Keratinocyte (primary cell): Measurements from ENCODE around the gene HVCN1. TPM values are rescaled to one million over a fixed set of nuclear protein-coding genes. Genes with fewer than 3 reads are reported as not detected.

ENCODE experiments used
- DNase-seq: peaks from one replicate; pipeline ENCODE4 v3.0.0-alpha.2; 2011; ENCODE audit warnings: low read depth, missing footprints, low spot score
- FAIRE-seq: peaks from 2 replicates; lab custom pipeline; 2011; peaks lifted over from hg19 to GRCh38; lab: Jason Lieb, UNC
- H2AFZ ChIP-seq: 2 replicates; pipeline ENCODE4 v1.6.0; 2012; ENCODE audit warnings: low read length, control low read depth, inconsistent platforms; ENCODE audit not compliant: control insufficient read depth
- H3K27ac ChIP-seq: 2 replicates; pipeline ENCODE4 v1.5.1; 2011; ENCODE audit warnings: low read length; ENCODE audit not compliant: control insufficient read depth, insufficient read depth
- H3K27me3 ChIP-seq: 3 replicates; pipeline ENCODE4 v1.6.0; 2011; ENCODE audit warnings: low read length; ENCODE audit not compliant: control insufficient read depth, insufficient read depth; ENCODE audit errors: extremely low read depth
- H3K36me3 ChIP-seq, 2 experiments: 2 replicates in 1 of 2; 3 replicates in 1 of 2; pipeline ENCODE4 v1.5.1; 2011; ENCODE audit warnings: low read length in 2 of 2, mild to moderate bottlenecking in 1 of 2; ENCODE audit not compliant: control insufficient read depth in 2 of 2, insufficient read depth in 2 of 2; ENCODE audit errors: extremely low read depth in 1 of 2
- H3K4me1 ChIP-seq: 3 replicates; pipeline ENCODE4 v1.5.1; 2011; ENCODE audit warnings: low read length; ENCODE audit not compliant: control insufficient read depth, insufficient read depth; ENCODE audit errors: extremely low read depth
- H3K4me2 ChIP-seq: 3 replicates; pipeline ENCODE4 v1.6.0; 2011; ENCODE audit warnings: low read depth, low read length; ENCODE audit not compliant: control insufficient read depth, insufficient read depth; ENCODE audit errors: extremely low read depth
- H3K4me3 ChIP-seq, 3 experiments: fragments of 200-600 bp in 1 of 3; sonication (generic) in 1 of 3; 2 replicates in 2 of 3; 3 replicates in 1 of 3; pipeline ENCODE4 v1.5.1; 2011 to 2016; ENCODE audit warnings: low read length in 3 of 3, mild to moderate bottlenecking in 3 of 3, control low read depth in 2 of 3, inconsistent platforms in 1 of 3, low read depth in 1 of 3, mixed read lengths in 1 of 3, mixed run types in 1 of 3, moderate library complexity in 1 of 3; ENCODE audit not compliant: control insufficient read depth in 2 of 3, insufficient read depth in 2 of 3; ENCODE audit errors: extremely low read depth in 1 of 3
- H3K79me2 ChIP-seq: 2 replicates; pipeline ENCODE4 v1.6.0; 2012; ENCODE audit warnings: low read length; ENCODE audit not compliant: control insufficient read depth, insufficient read depth
- H3K9ac ChIP-seq: 3 replicates; pipeline ENCODE4 v1.6.0; 2011; ENCODE audit warnings: low read length; ENCODE audit not compliant: control insufficient read depth, insufficient read depth; ENCODE audit errors: extremely low read depth
- H3K9me1 ChIP-seq: 3 replicates; pipeline ENCODE4 v1.6.0; 2011; ENCODE audit warnings: low read length; ENCODE audit not compliant: control insufficient read depth, insufficient read depth; ENCODE audit errors: extremely low read depth
- H3K9me3 ChIP-seq: 2 replicates; pipeline ENCODE4 v1.5.1; 2012; ENCODE audit warnings: low read depth, low read length; ENCODE audit not compliant: control insufficient read depth
- H4K20me1 ChIP-seq: 3 replicates; pipeline ENCODE4 v1.6.0; 2011; ENCODE audit warnings: low read length; ENCODE audit not compliant: control insufficient read depth, insufficient read depth; ENCODE audit errors: extremely low read depth
- EZH2 ChIP-seq: IDR thresholded peaks from one replicate; pipeline ENCODE4 v1.6.1; 2012; ENCODE audit warnings: inconsistent platforms, mild to moderate bottlenecking, low read length, moderate library complexity
- dilution Hi-C: fragments of 300-500 bp; cut with MboI; formaldehyde crosslinking; loops from one replicate; pipeline ENCODE4 v1.7.0; 2020; ENCODE audit warnings: low sequenced_read_pairs; ENCODE audit not compliant: extremely low pct_ligation_motif_present
- polyA plus RNA-seq, 5 experiments: library from polyadenylated mRNA; depleted of rRNA in 3 of 5; stranded (reverse) in 3 of 5; stranded (forward) in 1 of 5; unstranded in 1 of 5; fragments of >200 nt; gene quantifications; 1 replicate in 1 of 5; 2 replicates in 3 of 5; 3 replicates in 1 of 5; pipeline versions ENCODE4 v1.2.1 to v1.2.3, GENCODE V29; 2011 to 2012; ENCODE audit warnings: missing spikeins in 2 of 5, low read depth in 1 of 5, low replicate concordance in 1 of 5
- TF ChIP-seq, protein P1 (sequence below), 3 experiments: IDR thresholded peaks in 1 of 3; conservative IDR thresholded peaks in 1 of 3; optimal IDR thresholded peaks in 1 of 3; 2 replicates in 2 of 3; 3 replicates in 1 of 3; pipeline versions ENCODE3 to v1.5.1; 2011; ENCODE audit warnings: low read length in 3 of 3, mild to moderate bottlenecking in 3 of 3, moderate library complexity in 2 of 3, control low read depth in 1 of 3, inconsistent platforms in 1 of 3; ENCODE audit not compliant: insufficient read depth in 2 of 3; ENCODE audit errors: extremely low read depth in 1 of 3

Gene HVCN1
- polyA plus RNA-seq, 1 donor (not counting 4 experiments of a cell fraction or from before 2014, with no cell fraction given), result 1.1 TPM

DNA sequence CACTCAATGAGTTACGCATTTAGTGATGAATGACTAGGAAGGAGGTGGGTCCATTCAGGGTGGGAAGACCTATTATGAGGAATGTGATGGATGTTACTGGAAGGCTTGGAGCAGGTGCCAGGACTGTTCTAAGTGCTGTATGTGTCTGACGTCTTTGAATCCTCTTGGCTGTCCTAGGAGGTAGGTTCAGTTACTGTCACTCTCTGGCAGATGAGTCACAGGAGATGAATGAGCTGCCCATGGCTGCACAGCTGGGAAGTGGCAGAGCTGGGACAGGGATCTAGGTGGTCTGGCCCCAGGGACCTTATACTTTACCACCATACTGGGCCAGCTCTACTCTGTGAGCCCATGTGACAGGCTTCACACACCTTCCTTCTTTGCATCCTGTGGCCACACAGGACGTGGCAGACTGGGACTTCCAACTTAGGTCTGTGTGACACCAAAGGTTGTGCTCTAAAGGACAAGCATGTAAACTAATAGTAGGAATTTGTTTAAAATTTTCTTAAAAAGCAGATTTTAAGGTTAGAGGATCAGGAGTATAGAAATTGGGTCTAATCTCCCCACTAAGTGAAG is 51.0 kb downstream of the HVCN1 start:
- no peaks in the 10 kb centered on the region for H3K79me2 ChIP-seq
- no peak overlapping the region for H3K4me2 ChIP-seq
- FAIRE-seq (no peak), DNase-seq (no peak)
- no peaks in the 10 kb centered on the region for H3K9me3 ChIP-seq
- peaks cover 10% of the 10 kb centered on the region for H3K4me1 ChIP-seq
- TF ChIP-seq EZH2, result no peak
- TF ChIP-seq, protein P1, sequence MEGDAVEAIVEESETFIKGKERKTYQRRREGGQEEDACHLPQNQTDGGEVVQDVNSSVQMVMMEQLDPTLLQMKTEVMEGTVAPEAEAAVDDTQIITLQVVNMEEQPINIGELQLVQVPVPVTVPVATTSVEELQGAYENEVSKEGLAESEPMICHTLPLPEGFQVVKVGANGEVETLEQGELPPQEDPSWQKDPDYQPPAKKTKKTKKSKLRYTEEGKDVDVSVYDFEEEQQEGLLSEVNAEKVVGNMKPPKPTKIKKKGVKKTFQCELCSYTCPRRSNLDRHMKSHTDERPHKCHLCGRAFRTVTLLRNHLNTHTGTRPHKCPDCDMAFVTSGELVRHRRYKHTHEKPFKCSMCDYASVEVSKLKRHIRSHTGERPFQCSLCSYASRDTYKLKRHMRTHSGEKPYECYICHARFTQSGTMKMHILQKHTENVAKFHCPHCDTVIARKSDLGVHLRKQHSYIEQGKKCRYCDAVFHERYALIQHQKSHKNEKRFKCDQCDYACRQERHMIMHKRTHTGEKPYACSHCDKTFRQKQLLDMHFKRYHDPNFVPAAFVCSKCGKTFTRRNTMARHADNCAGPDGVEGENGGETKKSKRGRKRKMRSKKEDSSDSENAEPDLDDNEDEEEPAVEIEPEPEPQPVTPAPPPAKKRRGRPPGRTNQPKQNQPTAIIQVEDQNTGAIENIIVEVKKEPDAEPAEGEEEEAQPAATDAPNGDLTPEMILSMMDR (optimal IDR thresholded peaks at IDR 0.05 in 1 of 3, IDR thresholded peaks at IDR 0.05 in 1 of 3, conservative IDR thresholded peaks at IDR 0.05 in 1 of 3; ENCODE audit: extremely low read depth in 1 of 3, insufficient read depth in 2 of 3, low read length in 3 of 3), result no peak
- no peak overlapping the region for H3K9ac ChIP-seq
- no peak overlapping the region for H3K27ac ChIP-seq
- H4K20me1 ChIP-seq, result no peaks in the 10 kb centered on the region
- no peaks in the 10 kb centered on the region for H3K27me3 ChIP-seq
- peaks cover 0 to 2% of the 10 kb centered on the region in 2 experiments for H3K36me3 ChIP-seq
- dilution Hi-C loops, result no loop called here
- no peak overlapping the region for H3K4me3 ChIP-seq
- no peak overlapping the region for H2AFZ ChIP-seq
- H3K9me1 ChIP-seq, result no peaks in the 10 kb centered on the region

DNA sequence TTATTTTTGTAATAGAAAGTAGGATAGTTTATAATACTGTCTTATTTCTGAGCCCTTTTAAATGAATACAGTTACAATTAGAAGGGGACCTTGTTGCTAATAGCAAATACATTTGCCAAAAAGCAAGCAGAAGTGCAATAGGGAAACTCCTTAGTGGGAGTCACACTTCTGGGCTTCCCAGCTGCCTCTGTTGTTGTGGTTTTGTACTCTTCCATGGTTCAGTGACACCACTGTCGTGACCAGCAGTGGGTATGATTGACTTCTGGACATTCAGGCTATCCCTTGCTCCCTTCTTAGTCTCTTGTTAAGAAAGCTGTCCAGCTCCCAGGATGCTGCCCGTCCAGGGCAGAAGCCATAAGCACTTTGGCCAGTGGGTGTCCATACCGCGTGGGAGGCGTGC is 52.4 kb downstream of the HVCN1 start:
- Histone ChIP-seq H3K4me2 (no peak overlapping the region), H3K27ac (no peak overlapping the region), H4K20me1 (no peaks in the 10 kb centered on the region), H2AFZ (no peak overlapping the region), H3K9me3 (no peaks in the 10 kb centered on the region), H3K9ac (no peak overlapping the region), H3K27me3 (no peaks in the 10 kb centered on the region), H3K4me3 (no peak overlapping the region), H3K9me1 (no peaks in the 10 kb centered on the region), H3K4me1 (peaks cover 10% of the 10 kb centered on the region), H3K79me2 (no peaks in the 10 kb centered on the region), H3K36me3 (peaks cover 0 to 3% of the 10 kb centered on the region in 2 experiments)
- TF ChIP-seq, protein P1 (optimal IDR thresholded peaks at IDR 0.05 in 1 of 3, IDR thresholded peaks at IDR 0.05 in 1 of 3, conservative IDR thresholded peaks at IDR 0.05 in 1 of 3; ENCODE audit: extremely low read depth in 1 of 3, insufficient read depth in 2 of 3, low read length in 3 of 3), result no peak
- no peak for TF ChIP-seq EZH2
- no peak for FAIRE-seq
- dilution Hi-C loops, result no loop called here
- DNase-seq, result no peak
